NCI-H345 (cell line): ENCODE results near the gene PTH1R.

Source experiments
- DNase-seq: peaks from one replicate; lab custom pipeline; 2025; lab: John Stamatoyannopoulos, UW

The PTH1R gene

DNA sequence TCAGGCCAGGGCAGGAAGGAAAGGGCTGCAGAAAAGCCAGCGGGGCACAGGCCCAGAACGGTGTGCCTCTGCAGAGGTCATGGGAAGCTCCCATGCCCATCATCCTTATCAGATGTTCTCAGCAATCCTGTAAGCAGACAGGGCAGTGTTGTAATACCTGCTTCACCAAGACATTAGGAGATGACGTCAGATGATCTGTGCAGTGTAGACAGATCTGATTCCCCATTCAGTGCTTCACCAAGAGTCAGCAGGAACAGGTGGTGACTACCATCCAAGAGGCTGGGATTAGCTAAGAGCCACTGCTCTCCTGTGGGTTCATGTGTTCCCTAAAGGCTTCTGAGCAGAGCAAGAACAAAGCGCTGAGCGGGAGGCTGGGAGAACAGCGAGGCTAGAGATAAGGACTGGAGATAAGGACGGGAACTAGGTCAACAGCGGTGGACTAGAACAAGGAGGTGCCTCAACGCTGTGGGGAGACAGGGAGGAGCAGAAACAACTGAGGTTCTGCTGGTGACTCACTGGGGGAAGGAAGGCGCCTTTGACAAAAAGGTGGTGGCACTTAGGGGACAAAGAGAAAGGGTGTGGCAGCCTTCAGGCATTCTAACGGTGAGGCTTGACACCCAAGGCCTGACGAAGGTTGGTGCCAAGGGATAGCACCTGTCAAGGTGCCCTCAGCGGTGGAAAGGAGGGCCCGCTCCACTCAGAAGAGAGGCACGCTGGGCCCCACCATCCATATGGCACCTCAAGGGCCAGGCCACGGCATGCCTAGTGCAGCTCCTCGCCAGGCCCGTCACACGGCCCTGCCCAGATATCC is 70.7 kb downstream of the PTH1R start:
- DNase-seq: peak; percentile 11

DNA sequence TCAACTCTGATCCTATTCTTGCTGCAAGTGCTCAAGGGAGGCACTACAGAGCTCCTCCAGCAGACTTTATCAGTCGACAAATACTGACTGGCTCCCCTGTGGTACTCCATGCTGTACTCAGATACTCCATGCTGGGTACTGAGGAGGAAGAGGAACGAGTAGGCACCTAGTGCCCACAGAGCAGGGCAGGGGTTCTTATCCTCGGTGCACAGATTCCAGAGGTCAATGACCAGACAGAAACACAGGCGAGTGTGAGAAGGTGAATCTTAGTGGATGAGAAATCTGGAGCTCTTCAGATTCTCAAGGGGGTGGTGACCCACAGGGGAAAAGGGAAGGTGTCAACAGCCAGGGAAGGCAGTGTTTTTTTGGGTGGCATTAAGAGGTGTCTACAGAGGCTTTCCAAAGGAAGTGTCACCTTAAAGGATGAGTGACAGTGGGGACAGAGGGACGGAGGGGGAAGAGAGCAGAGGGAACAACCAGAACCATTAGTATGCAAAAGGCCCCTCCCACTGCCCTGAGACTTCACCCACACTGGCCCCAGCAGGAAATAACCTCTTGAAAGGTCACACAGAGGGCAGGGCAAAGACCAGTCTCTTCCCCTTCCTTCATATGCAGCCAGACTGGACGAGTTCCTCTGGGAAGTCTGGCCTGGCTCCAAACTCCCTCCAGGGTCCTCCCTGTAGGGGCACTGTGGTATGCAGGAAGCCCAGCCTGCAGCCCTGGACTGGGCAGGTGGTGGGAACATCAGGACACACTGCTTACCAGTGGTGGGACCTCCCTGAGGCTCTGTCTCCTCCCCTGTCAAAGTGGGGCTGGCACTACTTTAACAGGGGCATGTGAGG is 71.5 kb downstream of the PTH1R start:
- no peak for DNase-seq

DNA sequence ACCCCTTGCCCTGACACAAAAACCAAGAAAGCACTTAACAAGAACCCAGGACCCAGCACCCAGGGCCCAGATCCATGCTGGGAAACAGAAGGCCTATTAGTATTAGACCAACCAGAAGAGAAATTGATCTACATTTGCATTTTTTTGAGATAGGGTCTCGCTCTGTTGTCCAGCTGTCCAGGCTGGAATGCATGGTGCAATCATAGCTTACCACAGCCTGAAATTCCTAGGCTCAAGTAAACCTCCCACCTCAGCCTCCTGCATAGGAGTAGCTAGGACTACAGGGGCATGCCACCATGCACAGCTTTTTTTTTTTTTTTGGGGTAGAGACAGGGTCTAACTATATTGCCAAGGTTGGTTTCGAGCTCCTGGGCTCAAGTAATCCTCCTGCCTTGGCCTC is 72.7 kb downstream of the PTH1R start:
- no peak for DNase-seq

DNA sequence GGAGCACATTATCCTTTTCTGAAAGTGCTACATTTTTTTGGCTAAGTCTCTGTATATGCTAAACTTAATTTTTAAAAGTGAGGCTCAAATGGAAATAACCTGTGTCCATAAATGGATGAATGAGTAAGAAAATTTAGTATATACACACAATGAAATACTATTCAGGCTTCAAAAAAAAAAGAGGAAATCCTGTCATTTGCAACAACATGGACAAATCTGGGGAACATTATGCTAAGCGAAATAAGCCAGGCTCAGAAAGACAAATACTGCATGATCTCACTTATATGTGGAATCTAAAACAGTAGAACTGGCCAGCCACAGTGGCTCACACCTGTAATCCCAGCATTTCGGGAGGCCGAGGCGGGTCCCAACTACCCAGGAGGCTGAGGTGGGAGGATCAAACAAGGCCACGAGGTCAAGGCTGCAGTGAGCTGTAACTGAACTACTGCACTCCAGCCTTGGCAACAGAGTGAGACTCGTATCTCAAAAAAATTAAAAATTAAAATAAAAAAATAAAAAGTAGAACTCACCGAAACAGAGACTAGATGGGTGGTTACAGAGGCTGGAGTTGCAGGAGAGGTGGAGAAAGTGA is 73.2 kb downstream of the PTH1R start:
- DNase-seq: no peak

DNA sequence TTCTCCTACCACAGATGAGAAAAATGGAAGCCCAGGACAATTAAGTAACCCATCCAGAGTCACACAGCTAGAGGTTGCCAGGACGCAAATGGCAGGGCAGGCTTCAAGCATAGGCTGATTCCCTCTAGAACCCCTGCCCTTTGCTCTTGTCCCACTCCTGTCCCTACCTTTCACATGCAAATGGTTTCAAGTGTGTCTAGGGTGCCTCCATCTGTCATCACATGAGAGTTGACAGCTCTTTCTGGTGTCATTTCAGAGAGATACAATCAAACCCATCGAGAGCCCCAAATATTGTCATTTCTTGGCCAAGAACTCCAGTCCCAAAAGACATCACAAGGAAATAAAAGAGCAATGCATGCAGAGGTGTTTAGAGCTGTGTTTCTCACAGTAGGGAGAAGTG is 75.3 kb downstream of the PTH1R start:
- DNase-seq: no peak
